HG03565 (cell line): ENCODE results near the gene TRAT1.
A peak's percentile ranks its signal among the peaks of the same experiment; 100 is the strongest.

Source experiments
- ATAC-seq: cut with Tn5 transposase; IDR thresholded peaks from one replicate; pipeline ENCODE4 v1.9.1; 2021; ENCODE audit warnings: mild to moderate bottlenecking, moderate library complexity; ENCODE audit not compliant: unreplicated experiment

TRAT1 gene

DNA sequence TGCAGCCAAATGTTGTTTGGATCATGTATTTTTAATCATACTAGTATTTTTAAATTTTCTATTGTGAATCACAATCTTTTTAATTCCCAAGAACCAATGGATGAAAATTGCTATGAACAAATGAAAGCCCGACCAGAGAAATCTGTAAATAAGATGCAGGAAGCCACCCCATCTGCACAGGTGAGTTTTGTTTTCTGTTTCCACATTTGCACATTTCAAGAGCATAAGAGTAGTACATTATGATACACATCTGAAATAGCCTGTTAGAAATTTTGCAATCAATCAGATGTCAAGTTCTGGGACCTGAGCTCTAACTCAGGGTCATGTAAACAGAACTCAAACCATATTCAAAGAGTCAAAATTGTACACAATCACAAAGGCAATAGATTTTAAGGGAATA, 26.5 kb downstream of the TRAT1 start:
- no peak for ATAC-seq

DNA sequence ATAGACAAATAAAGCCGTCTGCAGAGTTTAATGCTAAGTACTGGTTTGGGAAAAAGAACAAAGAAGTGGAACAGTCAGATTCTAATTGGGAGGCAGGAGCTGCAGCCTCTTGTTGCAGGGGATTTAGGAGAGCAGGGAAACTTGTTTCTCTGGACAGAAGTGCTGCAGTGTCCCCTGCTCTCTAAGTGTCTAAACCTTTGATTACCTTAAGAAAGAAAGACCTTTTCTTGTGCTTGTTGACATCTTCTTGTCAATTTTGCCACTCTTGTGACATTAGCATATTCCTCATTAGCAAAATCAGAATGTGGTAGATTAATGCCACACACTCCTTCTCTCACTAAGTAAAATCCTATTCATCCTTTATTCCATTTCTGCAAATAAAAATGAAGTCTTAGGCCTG, 38.8 kb downstream of the TRAT1 start:
- no peak for ATAC-seq

DNA sequence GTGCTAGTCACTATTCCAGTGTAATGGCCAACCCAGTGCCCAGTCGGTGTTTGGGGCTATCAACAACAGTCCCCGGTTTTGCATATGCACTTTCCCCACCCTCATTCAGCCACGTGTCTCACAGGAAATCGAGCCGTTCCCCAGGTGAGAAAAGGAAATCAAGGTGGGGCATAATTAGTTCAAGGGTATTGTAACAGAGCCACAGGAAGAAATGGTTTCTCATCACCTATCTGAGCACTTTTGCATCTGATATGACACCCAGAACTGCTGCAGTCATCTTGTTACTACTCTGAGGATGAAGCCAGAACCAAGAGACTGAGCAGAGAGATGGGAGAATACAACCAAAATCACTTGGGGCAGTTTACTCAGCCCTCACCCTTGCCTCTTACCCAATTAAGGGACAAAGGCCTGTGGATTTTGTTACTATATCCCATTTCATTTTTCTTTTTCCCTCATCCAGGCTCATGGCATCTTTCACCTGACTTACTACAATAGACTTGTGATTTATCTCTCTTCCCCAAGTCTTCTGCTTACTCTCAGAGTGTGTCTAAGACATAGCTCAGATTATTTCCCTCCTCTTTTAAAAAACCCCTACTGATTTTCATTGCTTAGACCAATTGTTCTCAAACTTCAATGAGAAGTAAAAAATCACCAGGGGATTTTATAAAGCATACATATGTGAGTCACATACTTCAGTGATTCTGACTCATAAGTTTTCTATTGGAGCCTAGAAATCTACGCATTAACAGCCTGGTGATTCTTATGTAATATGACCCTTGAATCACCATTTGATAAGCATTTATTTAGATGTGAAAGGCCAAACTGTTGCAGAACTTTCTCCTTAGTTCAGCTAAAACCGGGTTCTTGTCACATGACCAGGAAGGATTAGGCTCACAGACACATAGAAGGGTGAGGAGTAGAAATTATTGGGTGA, 40.5 kb downstream of the TRAT1 start:
- peak; percentile 84 for ATAC-seq

DNA sequence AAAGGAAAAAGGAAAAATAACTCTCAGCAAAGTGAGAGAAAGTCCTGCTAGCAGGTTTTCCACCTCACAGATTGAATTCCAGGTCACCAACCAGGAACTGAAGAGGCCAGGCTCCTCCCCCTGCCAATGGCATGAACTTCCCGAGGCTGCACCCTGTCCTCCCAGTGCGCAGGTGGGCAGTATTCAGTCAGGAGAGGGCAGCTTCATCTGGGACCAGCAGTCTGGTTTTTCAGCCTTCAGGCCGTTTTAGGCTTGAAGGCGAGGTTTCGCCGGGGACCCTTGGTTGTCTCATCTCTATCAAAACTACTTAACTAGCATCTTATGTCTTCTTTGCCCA, 41.2 kb downstream of the TRAT1 start:
- ATAC-seq = no peak

DNA sequence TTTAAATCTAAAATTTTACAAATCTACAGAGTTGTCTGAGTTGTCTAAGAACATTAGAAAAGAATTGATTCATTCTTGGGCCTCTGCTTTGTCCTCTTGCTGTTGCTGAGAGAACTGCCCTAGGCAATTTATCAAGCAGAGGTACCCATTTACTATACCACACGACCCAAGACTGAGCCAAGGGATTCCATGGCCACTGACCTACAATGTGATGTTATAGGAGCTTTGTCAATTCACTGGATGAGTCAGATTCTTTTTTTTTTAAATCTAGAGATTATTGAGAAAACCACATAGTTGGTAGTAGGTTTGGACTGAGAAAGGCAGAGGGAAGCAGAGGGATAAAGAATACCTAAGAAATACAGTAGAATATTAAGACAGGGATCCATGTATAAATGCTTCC, 55.3 kb downstream of the TRAT1 start:
- ATAC-seq = no peak

DNA sequence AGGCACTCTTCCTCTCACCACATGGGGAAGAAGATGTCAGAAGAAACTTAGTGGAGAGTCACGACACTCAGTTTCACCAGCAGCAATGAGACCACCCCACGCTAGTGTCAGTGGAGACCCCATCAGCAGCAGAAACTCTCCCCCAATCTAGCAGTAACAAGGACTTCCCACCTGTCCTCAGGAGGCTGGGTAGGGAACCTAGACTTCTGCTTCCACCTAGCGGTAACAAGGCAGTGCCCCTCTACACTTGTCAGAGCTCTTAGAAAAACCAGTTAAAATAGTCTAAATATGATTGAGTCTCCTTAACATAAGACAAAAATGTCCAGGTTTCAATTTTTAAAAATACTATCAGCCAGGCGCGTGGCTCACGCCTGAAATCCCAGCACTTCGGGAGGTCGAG, 57.3 kb downstream of the TRAT1 start:
- ATAC-seq = no peak

DNA sequence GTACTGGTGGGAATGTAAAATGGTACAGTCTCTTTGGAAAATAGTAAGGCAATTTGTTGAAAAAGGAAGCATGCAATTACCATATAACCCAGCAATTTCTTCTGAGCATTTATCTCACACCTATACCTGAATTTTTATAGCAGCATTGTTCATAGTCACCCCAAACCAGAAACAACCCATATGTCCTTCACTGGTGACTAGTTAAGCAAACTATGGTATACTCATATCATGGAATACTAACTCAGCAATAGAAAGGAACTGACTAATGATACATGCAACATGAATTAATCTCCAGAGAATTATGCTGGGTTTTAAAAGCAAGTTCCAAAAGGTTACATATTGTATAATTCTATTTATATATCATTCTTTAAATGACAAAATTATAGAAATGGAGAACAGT, 60.2 kb downstream of the TRAT1 start:
- ATAC-seq = no peak

DNA sequence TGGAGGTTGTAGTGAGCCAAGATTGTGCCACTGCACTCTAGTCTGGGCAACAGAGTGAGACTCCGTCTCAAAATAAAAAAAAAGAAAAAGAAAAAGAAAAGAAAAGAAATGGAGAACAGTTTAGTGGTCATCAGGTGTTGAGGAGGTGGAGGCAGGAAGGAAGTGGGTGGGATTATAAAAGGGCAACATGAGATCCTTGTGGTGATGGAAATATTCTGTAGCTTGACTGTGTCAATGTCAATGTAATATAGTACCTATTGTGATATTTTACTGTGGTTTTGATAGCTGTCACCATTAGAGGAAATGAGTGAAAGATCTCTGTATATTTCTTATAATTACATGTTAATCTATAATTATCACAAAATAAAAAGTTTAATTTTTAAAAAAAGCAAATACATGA, 60.8 kb downstream of the TRAT1 start:
- ATAC-seq = no peak

DNA sequence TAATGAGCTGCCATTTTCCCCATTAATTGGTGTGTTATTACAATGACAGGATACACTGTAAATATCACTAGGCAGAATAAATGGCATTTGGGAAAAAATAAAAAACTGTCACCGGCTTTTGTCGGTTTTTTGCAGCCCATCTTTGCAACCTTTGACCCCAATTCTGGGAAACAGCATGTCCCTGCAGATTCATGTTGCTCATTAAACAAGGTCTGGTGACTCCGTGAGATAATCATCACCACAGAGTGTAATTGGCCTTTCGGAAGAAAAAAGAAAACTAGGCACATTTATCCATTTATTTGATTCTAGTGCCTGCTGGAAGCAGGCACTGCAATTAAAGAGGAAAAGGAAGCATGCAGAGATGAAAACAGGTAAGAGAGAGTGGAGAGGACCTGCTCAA, 64.5 kb downstream of the TRAT1 start:
- no peak for ATAC-seq

DNA sequence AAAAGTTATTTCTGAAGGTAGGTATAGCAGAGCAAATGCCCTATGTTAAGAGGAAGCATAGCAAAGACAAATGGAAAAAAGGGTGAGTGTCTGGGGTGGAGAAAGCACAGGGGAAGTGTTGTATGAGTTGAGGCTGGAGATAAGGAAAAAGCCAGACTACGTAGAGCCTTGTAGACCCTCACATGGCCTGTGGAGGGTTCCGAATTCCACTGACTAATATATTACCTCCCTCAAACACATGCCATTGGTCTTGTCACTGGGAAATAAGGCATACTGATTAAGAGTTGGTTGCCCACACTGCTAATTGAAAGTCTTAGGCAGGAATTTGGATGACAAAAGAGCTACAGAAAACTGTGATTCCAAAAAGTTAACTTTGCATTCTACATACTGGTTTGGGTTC, 65.2 kb downstream of the TRAT1 start:
- ATAC-seq = no peak

DNA sequence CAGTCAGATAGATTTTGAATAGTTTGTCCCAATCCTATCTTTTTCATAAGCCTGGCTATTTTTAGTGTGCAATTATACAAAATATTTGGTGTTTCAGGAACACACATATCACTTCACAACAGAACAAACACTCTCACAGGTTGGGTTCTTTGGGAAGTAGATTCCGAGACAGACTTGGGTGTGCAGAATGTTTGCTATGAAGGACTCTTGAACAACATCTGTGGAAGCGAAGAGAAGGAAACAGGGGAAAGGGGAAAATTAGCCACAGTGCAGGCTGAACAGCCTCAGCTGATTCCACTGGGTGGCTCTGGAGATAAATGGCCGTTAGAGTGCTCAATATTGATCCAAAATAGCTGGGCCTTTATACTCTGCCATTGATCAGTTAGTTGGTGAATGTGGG, 69.2 kb downstream of the TRAT1 start:
- ATAC-seq = no peak

DNA sequence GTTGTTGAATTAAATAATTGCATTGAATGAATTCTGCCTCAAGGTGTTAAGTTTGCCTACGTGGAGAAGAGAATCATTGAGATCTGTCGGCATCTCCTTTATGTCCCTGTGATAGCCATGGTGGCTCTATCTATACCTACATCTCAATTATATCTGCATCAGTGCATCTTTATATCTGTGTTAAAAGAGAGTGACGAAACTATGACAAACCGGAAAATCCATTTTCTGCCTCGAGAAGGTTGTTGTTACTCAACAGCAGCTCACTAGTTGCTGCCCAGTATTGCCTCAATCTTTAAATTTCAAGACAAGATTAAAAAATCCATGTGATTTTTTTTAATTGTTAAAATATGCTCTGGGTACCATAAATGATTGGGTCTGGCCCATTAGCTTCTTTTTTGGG, 72.4 kb downstream of the TRAT1 start:
- no peak for ATAC-seq

DNA sequence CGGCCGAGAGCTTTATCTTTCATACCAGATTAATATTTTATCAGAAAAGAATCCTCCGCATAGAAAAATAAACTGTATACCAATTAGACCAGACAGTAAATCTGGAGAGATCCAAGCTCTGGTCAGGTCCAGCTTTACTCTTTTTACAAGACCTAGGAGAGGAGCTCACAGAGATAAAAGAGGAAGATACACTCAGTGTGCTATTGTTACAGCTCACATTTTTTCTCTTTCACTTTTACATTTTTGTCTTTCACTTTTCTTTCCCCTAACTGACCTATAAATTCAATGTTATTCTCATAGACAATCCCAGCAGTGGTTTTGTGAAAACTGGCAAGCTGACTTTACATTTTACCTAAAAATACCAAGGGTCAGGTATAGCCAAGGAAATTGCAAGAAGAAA, 75.3 kb downstream of the TRAT1 start:
- no peak for ATAC-seq

DNA sequence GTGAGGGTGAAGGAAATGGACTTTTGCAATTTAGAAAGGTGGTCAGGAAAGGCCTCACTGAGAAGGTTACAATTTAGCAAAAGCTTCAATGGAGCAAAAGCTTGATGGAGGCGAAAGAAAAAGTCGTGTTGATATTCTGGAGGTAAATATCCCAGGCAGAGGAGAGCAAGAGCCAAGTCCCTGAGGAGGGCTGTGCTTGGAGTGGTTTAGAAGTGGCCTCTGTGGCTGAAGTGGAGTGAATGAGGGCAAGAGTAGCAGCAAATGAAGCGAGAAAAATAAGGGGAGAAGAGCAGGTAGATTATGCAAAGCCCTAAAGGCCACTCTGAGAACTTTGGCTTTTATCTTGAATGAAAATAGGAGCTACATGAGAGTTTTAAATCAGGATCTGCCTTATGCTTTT, 76.9 kb downstream of the TRAT1 start:
- ATAC-seq = no peak
